DMS79 treated with DMSO at 0.1 percent for 48 hours (cell line): Measurements from ENCODE around the gene BPTF.
"Not testable (repeated sequence)": the region's sequence is repeated elsewhere in the genome, so short reads cannot be mapped to it uniquely, and the experiment has no call there.

Experiments used
- DNase-seq: peaks from one replicate; lab custom pipeline; 2025; lab: John Stamatoyannopoulos, UW

Gene BPTF

GRCh38 chr17:67974185-67974584 lies 148.9 kb downstream of the BPTF start:
- DNase-seq, result no peak

GRCh38 chr17:67974598-67975066 lies 149.3 kb downstream of the BPTF start:
- DNase-seq, result no peak

- DNase-seq, result not testable (repeated sequence)
Observed at GRCh38 chr17:67976306-67976705, 151.0 kb downstream of the BPTF start.

- no peak for DNase-seq
Observed at GRCh38 chr17:67980456-67980855, 155.2 kb downstream of the BPTF start.

GRCh38 chr17:67980883-67981282 lies 155.6 kb downstream of the BPTF start:
- DNase-seq, result not testable (repeated sequence)

GRCh38 chr17:67982034-67982640 lies 156.8 kb downstream of the BPTF start:
- no peak for DNase-seq

GRCh38 chr17:67982686-67983382 lies 157.5 kb downstream of the BPTF start:
- DNase-seq, result no peak

- no peak for DNase-seq
Observed at GRCh38 chr17:67983383-67983688, 158.0 kb downstream of the BPTF start.

GRCh38 chr17:67990909-67991308 lies 165.6 kb downstream of the BPTF start:
- no peak for DNase-seq

- no peak for DNase-seq
Observed at GRCh38 chr17:67992548-67993152, 167.3 kb downstream of the BPTF start.

- peak; percentile 44 for DNase-seq
Observed at GRCh38 chr17:67993153-67993997, 168.1 kb downstream of the BPTF start.

- DNase-seq, result peak; percentile 21
Observed at GRCh38 chr17:67993998-67994361, 168.7 kb downstream of the BPTF start.

GRCh38 chr17:67994817-67995569 lies 169.7 kb downstream of the BPTF start:
- DNase-seq, result peak; percentile 16

- no peak for DNase-seq
Observed at GRCh38 chr17:67995570-67996263, 170.4 kb downstream of the BPTF start.

GRCh38 chr17:67996301-67997171 lies 171.2 kb downstream of the BPTF start, which contains the start of gene C17orf58:
C17orf58 (minus strand) TSS chr17:67996469; CDS start chr17:67996198, 271 bp downstream.
- not testable (repeated sequence) for DNase-seq

GRCh38 chr17:67998466-67998865 lies 173.2 kb downstream of the BPTF start:
- DNase-seq, result no peak

- no peak for DNase-seq
Observed at GRCh38 chr17:67999291-67999911, 174.1 kb downstream of the BPTF start.

- DNase-seq, result no peak
Observed at GRCh38 chr17:68004201-68004600, 178.9 kb downstream of the BPTF start.

GRCh38 chr17:68006797-68007196 lies 181.5 kb downstream of the BPTF start:
- DNase-seq, result no peak
